ENCODE results near the gene CPD.
A peak's percentile ranks its signal among the peaks of the same experiment; 100 is the strongest.

The CPD gene

GRCh38 chr17:30368912-30369720 is 9.6 kb upstream of the CPD start:
- FAIRE-seq (no peak), DNase-seq (ENCODE audit: insufficient read length, low spot score) (no peak)
- TF ChIP-seq SPI1 (IDR thresholded peaks at IDR 0.05; ENCODE audit: low read depth, low read length) = no peak
- TF ChIP-seq PAX5 (IDR thresholded peaks at IDR 0.05; ENCODE audit: insufficient read depth, low read length, severe bottlenecking) = no peak
- no peak for TF ChIP-seq POLR2AphosphoS5 (IDR thresholded peaks at IDR 0.05; ENCODE audit: low read depth, low read length)
- TF ChIP-seq TAF1 (IDR thresholded peaks at IDR 0.05; ENCODE audit: low read depth, low read length) = no peak
- TF ChIP-seq POU2F2 (IDR thresholded peaks at IDR 0.05; ENCODE audit: low read depth, low read length) = no peak

DNA sequence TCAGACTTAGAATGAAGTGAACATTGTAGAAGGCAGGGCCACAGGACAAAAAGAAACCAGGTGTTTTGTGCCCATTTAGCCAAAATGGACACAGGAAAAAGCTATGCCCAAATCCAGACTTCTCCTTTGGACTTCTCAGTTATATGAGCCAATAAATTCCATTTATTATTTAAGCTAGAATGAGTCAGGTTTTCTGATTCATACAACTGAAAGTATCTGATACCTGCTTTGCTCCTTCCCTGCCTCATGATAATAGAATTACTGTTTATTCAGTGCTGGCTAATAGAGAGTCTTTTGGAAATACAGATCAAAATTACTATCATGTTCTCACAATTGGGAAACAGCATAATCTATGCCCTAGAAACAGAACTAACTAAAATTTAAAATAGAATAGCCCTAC is 8.7 kb upstream of the CPD start:
- FAIRE-seq = no peak
- no peak for TF ChIP-seq POU2F2 (IDR thresholded peaks at IDR 0.05; ENCODE audit: low read depth, low read length)
- TF ChIP-seq PAX5 (IDR thresholded peaks at IDR 0.05; ENCODE audit: insufficient read depth, low read length, severe bottlenecking) = no peak
- no peak for TF ChIP-seq POLR2A (IDR thresholded peaks at IDR 0.05; ENCODE audit: low read depth, low read length)
- TF ChIP-seq TAF1 (IDR thresholded peaks at IDR 0.05; ENCODE audit: low read depth, low read length) = no peak
- no peak for TF ChIP-seq SPI1 (IDR thresholded peaks at IDR 0.05; ENCODE audit: low read depth, low read length)
- TF ChIP-seq POLR2AphosphoS5 (IDR thresholded peaks at IDR 0.05; ENCODE audit: low read depth, low read length) = no peak
- no peak for DNase-seq (ENCODE audit: insufficient read length, low spot score)

DNA sequence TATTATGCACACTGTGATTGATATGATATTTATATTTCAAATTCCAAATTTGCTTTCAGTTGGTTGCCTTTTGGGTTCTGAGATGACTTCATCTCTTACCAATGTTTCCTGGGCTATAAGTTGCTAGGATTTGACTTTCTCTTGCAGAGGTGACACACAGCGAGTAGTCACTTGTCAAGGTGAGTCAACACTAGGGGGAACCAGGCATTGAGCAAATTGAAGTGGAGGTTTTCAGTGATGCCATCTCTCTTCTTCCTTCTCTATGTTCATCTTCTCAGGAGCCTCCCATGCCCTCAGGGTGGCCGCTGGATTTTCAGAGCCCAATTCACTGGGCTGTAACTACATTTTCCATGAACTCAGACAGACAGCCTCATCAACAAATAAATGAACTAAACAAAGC is 6.0 kb upstream of the CPD start:
- TF ChIP-seq POLR2A (IDR thresholded peaks at IDR 0.05; ENCODE audit: low read depth, low read length) (no peak), POU2F2 (IDR thresholded peaks at IDR 0.05; ENCODE audit: low read depth, low read length) (no peak), POLR2AphosphoS5 (IDR thresholded peaks at IDR 0.05; ENCODE audit: low read depth, low read length) (no peak), TAF1 (IDR thresholded peaks at IDR 0.05; ENCODE audit: low read depth, low read length) (no peak), PAX5 (IDR thresholded peaks at IDR 0.05; ENCODE audit: insufficient read depth, low read length, severe bottlenecking) (no peak)
- FAIRE-seq = no peak
- DNase-seq (ENCODE audit: insufficient read length, low spot score) = no peak

- no peak for FAIRE-seq
- no peak for TF ChIP-seq POLR2A (IDR thresholded peaks at IDR 0.05; ENCODE audit: low read depth, low read length)
- TF ChIP-seq PAX5 (IDR thresholded peaks at IDR 0.05; ENCODE audit: insufficient read depth, low read length, severe bottlenecking) = no peak
- no peak for TF ChIP-seq TAF1 (IDR thresholded peaks at IDR 0.05; ENCODE audit: low read depth, low read length)
- TF ChIP-seq POLR2AphosphoS5 (IDR thresholded peaks at IDR 0.05; ENCODE audit: low read depth, low read length) = no peak
- no peak for TF ChIP-seq POU2F2 (IDR thresholded peaks at IDR 0.05; ENCODE audit: low read depth, low read length)
- TF ChIP-seq SPI1 (IDR thresholded peaks at IDR 0.05; ENCODE audit: low read depth, low read length) = no peak
- DNase-seq (ENCODE audit: insufficient read length, low spot score) = no peak
These were observed 3.1 kb upstream of the CPD start for GRCh38 chr17:30375661-30376060.

- TF ChIP-seq SPI1 (IDR thresholded peaks at IDR 0.05; ENCODE audit: low read depth, low read length) (no peak), POU2F2 (IDR thresholded peaks at IDR 0.05; ENCODE audit: low read depth, low read length) (peak; percentile 61; the same call in 1 of the 2 replicates)
- no peak for FAIRE-seq
- no peak for DNase-seq (ENCODE audit: insufficient read length, low spot score)
These were observed 1.9 kb upstream of the CPD start for GRCh38 chr17:30376621-30377452.

- TF ChIP-seq PAX5 (IDR thresholded peaks at IDR 0.05; ENCODE audit: insufficient read depth, low read length, severe bottlenecking) = no peak
- no peak for TF ChIP-seq POLR2AphosphoS5 (IDR thresholded peaks at IDR 0.05; ENCODE audit: low read depth, low read length)
- TF ChIP-seq SPI1 (IDR thresholded peaks at IDR 0.05; ENCODE audit: low read depth, low read length) = no peak
- no peak for TF ChIP-seq POU2F2 (IDR thresholded peaks at IDR 0.05; ENCODE audit: low read depth, low read length)
- TF ChIP-seq TAF1 (IDR thresholded peaks at IDR 0.05; ENCODE audit: low read depth, low read length) = no peak
- no peak for TF ChIP-seq POLR2A (IDR thresholded peaks at IDR 0.05; ENCODE audit: low read depth, low read length)
These were observed 1.0 kb upstream of the CPD start for GRCh38 chr17:30377574-30378240.

GRCh38 chr17:30378241-30378824 is 394 bp upstream of the CPD start:
- FAIRE-seq (no peak), DNase-seq (ENCODE audit: insufficient read length, low spot score) (no peak)
- no peak for TF ChIP-seq POLR2AphosphoS5 (IDR thresholded peaks at IDR 0.05; ENCODE audit: low read depth, low read length)
- no peak for TF ChIP-seq PAX5 (IDR thresholded peaks at IDR 0.05; ENCODE audit: insufficient read depth, low read length, severe bottlenecking)
- no peak for TF ChIP-seq POU2F2 (IDR thresholded peaks at IDR 0.05; ENCODE audit: low read depth, low read length)
- TF ChIP-seq POLR2A (IDR thresholded peaks at IDR 0.05; ENCODE audit: low read depth, low read length) = no peak
- no peak for TF ChIP-seq TAF1 (IDR thresholded peaks at IDR 0.05; ENCODE audit: low read depth, low read length)
- TF ChIP-seq SPI1 (IDR thresholded peaks at IDR 0.05; ENCODE audit: low read depth, low read length) = no peak

More at GRCh38 chr17:30377574-30378240, 1.0 kb upstream of the CPD start:
- peak; percentile 41 for FAIRE-seq
- no peak for DNase-seq (ENCODE audit: insufficient read length, low spot score)

DNA sequence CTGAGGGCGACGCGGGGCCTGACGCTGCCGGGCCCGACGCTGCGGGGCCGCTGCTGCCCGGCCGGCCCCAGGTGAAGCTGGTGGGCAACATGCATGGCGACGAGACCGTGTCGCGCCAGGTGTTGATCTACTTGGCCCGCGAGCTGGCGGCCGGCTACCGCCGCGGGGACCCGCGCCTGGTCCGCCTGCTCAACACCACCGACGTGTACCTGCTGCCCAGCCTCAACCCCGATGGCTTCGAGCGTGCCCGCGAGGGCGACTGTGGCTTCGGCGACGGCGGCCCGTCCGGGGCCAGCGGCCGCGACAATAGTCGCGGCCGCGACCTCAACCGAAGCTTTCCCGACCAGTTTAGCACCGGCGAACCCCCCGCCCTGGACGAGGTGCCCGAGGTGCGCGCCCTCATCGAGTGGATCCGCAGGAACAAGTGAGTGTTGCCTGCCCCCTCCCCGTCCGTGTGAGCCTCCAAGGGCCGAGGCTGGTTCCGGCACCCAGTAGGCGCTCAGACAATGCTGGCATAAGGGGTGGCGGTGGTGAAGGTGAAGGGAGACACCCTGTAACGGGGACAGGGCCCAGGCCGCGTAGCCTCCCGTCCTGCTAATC is 676 bp downstream of the CPD start:
- TF ChIP-seq TAF1 (IDR thresholded peaks at IDR 0.05; ENCODE audit: low read depth, low read length) (no peak), SPI1 (IDR thresholded peaks at IDR 0.05; ENCODE audit: low read depth, low read length) (no peak)
- no peak for DNase-seq (ENCODE audit: insufficient read length, low spot score)

DNA sequence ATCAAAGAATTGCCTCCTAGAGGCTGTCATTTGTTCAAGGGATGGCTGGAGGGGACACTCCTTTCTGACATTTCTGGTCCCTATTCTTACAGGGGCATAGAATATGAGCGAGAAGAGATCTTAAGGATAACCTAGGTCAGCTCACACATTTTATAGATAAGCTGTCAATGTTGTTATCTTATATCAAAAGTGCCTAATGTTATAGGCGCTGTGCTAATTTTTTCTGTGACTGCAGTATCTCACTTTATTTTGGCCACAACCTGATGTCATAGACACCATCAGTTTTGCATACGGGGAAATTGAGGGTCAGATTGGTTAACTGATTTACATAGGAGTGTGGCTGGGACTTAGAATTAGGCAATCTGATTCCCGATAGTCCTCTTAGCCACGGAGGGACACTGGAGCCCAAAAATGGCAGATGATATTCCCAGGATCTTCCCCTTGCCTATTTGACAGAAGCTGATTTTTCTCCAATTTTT is 1.2 kb downstream of the CPD start:
- peak; percentile 76 for FAIRE-seq

More for the DNA sequence above, 676 bp downstream of the CPD start:
- FAIRE-seq = peak; percentile 63

More for the DNA sequence above, 1.2 kb downstream of the CPD start:
- no peak for DNase-seq (ENCODE audit: insufficient read length, low spot score)
- no peak for TF ChIP-seq SPI1 (IDR thresholded peaks at IDR 0.05; ENCODE audit: low read depth, low read length)
- TF ChIP-seq POU2F2 (IDR thresholded peaks at IDR 0.05; ENCODE audit: low read depth, low read length) = peak; percentile 92
